NCI-H345 treated with DMSO at 0.1 percent for 48 hours (cell line): ENCODE measurements around the gene ARHGAP32.

Experiments used
- DNase-seq: peaks from one replicate; lab custom pipeline; 2025; ENCODE audit not compliant: unreplicated experiment; lab: John Stamatoyannopoulos, UW

Gene ARHGAP32

DNA sequence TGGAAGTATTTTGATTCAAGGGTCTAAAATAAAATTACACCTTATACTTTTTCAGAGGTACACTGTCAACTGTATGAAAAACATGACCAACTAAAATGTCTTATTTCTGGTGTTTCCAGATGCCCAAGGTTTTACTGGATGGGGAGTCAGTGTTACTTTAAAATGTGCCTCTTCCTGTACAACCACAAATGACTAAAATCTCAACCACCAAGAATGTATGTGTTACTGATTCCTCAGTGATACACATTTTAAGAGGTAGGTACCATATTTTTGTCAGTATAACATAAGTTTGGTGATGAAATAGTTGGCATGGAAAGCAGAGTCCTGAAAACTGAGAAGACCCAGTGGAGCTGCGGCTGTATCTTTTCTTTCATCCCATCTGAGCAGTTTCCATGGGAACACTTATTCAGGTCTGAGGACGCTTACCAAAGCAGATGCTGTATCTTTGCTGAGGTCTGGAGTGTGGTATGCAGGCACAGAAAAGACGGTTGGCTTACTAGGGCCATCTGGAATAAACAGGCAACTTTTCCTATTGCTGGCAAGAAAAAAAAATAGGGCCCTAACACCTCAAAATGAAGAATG, 228.3 kb downstream of the ARHGAP32 start:
- no peak for DNase-seq

DNA sequence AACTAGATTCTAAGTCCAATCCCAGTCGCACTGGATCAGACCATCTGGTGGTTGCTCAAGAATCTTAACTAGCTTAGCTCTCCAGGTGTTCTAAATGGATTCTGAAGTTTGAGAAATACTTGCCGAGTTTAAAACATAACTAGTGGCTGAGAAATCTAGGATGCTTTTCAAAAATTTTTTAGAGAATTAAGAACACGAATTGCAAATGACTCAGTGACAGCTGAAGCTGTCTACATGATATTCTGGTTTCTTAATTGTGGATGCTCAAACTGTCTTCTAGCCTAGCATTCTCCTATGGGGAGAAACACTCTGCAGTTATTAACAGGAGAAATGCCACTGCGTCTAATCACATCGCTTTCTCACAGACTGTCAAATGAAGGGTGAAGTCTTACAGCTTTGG, 229.2 kb downstream of the ARHGAP32 start:
- no peak for DNase-seq

DNA sequence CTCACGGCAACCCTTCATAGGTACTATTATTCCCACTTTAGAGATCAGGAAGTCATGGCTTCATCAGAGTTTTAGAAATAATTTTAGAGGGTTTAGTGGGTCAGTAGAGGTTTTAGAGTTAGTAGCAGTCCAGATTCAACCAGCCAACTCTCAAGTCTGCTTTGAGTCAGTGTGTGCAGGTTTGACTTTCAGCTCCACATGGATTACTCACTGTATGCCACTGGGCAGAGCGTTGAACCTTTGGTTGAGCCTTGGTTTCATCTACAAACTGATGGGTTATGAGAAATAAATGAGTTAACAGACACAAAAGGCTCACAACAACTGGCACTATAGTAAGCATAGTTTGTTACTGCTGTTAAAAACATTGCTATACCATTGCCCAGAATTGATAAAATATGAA, 230.5 kb downstream of the ARHGAP32 start:
- no peak for DNase-seq

GRCh38 chr11:128957202-128957482, 235.0 kb downstream of the ARHGAP32 start:
- no peak for DNase-seq

GRCh38 chr11:128956401-128957201, 235.5 kb downstream of the ARHGAP32 start:
- DNase-seq = peak; percentile 62

DNA sequence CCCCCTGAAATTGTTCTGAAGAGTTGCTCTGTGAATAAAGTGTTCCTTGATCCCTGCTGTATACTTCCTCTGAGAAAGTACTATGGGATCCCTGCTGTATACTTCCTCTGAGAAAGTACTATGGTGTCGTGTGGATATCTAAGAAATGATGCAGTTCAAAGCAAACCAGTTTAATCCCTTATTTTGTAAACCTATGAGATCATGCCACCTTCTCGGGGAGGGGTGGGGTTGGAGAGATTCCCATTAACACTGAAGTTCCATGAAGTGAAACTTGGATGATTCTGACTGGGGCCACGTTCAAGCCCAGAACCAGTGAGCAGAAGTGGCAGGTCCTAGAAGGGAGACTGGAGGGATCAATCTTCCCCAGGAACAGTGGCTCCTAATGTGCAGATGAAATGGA, 236.5 kb downstream of the ARHGAP32 start:
- DNase-seq = no peak

DNA sequence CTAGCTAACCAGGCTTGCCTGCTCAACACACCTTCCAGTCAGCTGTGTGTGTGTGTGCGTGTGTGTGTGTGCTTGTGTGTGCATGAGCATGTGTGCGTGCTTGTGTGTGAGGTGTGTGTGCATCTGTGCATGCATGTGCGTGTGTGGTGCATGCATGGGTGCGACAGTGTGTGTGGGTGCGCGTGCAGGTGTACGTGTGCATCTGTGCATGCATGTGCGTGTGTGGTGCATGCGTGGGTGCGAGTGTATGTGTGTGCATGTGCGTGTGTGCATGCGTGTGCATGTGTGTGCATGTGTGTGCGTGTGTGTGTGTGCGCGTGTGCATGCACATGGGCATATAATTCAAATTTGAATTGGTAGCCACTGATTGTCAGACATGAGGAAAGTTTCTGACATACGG, 239.0 kb downstream of the ARHGAP32 start:
- no peak for DNase-seq

- DNase-seq = no peak
These were observed 242.2 kb downstream of the ARHGAP32 start for GRCh38 chr11:128949791-128950454.

- DNase-seq = no peak
These were observed 243.5 kb downstream of the ARHGAP32 start for GRCh38 chr11:128948583-128948982.

DNA sequence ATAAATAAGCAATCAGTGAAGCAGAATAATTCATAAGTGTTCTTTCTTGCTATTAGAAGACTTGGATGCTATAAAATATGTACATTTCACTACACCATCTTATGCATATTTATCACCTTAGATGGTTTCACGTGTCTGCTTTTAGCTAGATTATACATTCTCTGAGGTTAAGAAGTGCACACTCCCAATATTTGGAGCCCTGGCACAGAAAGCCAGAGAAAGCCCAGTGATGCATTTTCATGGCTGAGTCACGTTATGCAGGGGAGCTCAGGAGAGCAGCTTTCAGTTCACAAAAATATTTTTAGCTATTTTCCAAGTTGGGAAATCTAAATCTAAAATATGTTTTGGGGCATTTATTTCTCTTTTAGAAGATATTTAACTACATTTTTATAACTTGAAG, 244.4 kb downstream of the ARHGAP32 start:
- no peak for DNase-seq

DNA sequence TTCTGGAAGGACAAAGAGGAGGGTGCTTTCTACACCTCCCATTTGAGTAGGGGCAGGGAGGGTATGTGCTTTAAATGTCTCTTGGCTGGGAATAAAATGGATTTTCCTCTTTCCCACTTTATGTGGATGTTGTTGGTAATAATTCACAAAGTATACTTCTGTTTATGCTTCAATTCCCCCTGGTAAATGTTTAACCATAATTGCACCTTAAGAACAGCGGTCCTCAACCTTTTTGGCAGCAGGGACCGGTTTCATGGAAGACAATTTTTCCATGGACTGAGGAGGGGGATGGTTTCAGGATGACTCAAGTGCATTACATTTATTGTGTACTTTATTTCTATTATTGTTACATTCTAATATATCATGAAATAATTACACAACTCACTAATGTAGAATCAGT, 245.5 kb downstream of the ARHGAP32 start:
- DNase-seq = no peak

DNA sequence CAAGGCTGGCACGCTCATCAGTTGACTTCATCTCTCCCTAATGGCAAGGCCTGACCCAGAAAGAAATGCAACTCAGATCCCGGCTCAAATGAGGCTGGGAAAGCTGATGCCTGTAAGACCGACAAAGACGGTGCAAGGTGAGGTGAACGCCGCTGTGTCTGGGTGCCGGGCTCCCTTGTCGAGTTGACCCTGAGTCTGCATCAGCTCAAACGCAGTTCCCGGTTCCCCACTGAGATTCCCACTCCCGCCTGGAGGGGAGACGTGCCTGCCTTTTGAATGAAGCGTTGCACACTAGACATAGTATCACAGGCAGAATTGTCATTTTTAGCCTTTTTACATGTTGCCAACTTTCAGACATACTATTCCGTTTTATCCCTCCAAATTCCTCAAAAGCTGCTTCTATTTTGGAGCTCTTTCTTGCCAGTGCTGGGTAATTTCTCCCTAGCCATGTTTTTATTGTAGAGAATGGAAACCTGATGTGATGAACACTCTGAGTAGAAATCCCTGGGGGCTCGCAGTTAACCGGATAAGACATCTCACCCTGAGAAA, 248.6 kb downstream of the ARHGAP32 start:
- no peak for DNase-seq

GRCh38 chr11:128942817-128943427, 249.2 kb downstream of the ARHGAP32 start, which contains the start of gene TP53AIP1:
Gene TP53AIP1, minus strand, starts transcription at chr11:128942871. Its CDS starts 5,053 bp downstream, at chr11:128937818.
- DNase-seq = no peak

DNA sequence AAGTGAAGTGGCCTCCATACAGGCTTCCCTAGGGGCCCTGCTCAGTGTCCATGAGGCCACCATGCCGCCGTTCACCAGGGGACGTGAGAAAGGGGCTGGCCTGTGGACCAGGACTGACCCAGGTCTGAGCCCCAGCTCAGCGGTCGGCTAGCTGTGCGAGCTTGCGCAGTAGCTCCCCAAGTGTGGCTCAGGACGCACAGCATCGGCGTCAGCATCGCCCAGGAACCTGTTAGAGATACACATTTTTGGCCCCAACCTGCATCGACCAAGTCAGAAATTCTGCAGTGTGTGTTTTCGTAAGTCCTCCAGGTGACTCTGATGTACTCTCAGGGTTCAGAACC, 249.9 kb downstream of the ARHGAP32 start:
- DNase-seq = no peak

DNA sequence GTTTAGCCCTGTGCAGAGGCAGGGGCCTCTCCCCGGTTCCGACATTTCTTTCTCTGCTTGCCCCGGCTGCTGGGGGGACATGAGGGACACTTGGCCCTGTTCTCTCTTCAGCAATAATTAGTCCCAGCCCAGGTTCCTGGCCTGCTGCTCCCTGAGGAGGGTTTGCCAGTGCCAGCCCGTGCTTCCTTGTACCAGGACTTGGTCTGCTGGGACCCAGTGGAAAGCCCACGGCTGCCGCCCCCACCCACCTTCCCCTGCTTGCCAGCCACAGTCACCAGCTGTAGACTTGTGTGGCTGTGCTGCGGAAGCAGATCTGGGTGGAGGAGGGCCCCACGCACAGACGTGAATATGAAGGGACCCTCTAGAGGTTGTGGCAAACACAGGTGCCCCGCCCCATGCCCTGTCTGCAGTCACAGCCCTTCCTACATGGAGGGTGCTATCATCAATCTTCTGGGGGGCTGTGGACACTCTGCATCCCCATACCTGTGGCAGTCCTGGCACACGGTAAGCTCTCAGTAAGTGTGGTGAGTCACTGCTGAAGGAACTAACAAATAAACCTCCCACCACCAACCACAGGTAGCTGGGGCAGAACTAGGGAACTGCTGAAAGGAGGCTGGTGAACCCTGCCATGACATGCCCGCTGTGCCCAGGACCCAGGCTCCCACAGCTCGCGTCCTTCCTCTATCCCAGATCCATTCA, 250.4 kb downstream of the ARHGAP32 start:
- no peak for DNase-seq

DNA sequence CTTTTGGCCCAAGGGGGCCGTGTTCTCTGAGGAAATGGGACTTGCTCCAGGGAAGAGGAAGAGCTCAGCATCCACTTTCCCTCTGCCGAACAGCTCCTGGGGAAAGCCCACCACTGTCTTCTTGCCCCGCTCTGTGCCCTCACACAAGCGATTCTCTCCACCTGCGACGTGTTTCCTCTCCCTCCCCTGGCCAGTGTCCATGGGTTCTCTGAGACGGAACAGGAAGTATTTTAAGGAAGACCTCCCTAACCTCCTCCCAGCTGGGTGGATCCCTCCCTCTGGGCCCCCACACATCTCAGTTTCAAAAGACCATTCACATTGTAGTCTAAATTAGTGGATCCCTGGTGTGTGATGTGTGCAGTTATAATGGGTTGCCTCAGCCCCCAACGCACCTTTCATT, 251.0 kb downstream of the ARHGAP32 start:
- no peak for DNase-seq

DNA sequence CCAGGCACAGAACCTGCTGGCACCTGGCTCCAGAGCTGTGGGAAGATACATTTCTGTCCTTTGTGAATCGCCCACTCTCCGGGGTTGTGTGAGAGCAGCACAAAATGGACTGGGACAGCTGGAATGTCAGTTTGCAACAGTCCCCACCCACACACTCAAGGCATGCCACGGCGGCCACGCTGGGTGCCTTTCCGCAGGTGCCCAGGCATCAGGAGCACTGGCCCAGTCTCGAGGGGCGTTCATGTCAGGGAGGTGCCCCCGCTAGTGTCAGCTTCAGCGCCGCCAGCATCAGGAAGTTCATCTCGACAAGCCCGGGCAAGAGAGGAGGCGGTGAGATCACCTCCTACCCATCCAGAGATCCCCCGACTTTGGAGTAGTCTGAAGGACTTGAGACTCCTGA, 251.5 kb downstream of the ARHGAP32 start:
- DNase-seq = no peak

- DNase-seq = no peak
These were observed 252.0 kb downstream of the ARHGAP32 start for GRCh38 chr11:128940156-128940555.

- no peak for DNase-seq
These were observed 252.5 kb downstream of the ARHGAP32 start for GRCh38 chr11:128939591-128939990.

- no peak for DNase-seq
These were observed 253.8 kb downstream of the ARHGAP32 start for GRCh38 chr11:128938156-128938885.
